OCI-LY7 (cell line): ENCODE data around the gene HAPLN3. TPM values are rescaled to one million over a fixed set of nuclear protein-coding genes. Genes with fewer than 3 reads are reported as not detected.

Experiments
- BruUV-seq: library from RNA; stranded (reverse); fragments of 400-500 nt; replicated peaks from 2 replicates; lab custom pipeline; 2021; lab: Mats Ljungman, UMichigan
- CTCF ChIA-PET: fragments of 300-600 bp; sonication (Branson Sonifier 250); formaldehyde crosslinking; loops from one replicate; lab custom pipeline; 2022; ENCODE audit warnings: antibody characterized with exemption; ENCODE audit not compliant: unreplicated experiment; lab: Charles Lee
- POLR2A ChIA-PET: fragments of 300-600 bp; sonication (Branson Sonifier 250); formaldehyde crosslinking; loops from one replicate; lab custom pipeline; 2022; ENCODE audit warnings: antibody characterized with exemption; lab: Charles Lee
- DNase-seq: peaks from one replicate; pipeline ENCODE4 v3.0.0-alpha.2; 2015; ENCODE audit warnings: low spot score
- H2AFZ ChIP-seq: fragments of 200-600 bp; sonication (generic), shearing (Covaris generic); 2 replicates; pipeline ENCODE4 v1.6.1; 2014; ENCODE audit warnings: mild to moderate bottlenecking, antibody characterized with exemption, low read length, moderate library complexity
- H3K27ac ChIP-seq: fragments of 200-600 bp; sonication (generic); 2 replicates; pipeline ENCODE4 v1.5.1; 2014; ENCODE audit warnings: mixed run types, low read depth, mild to moderate bottlenecking, moderate library complexity, low read length, inconsistent platforms; ENCODE audit not compliant: poor library complexity, severe bottlenecking
- H3K36me3 ChIP-seq: fragments of 200-600 bp; sonication (generic); 2 replicates; pipeline ENCODE4 v1.6.1; 2014; ENCODE audit warnings: mild to moderate bottlenecking, antibody characterized with exemption, low read length, moderate library complexity, mixed read lengths; ENCODE audit not compliant: insufficient read depth
- H3K4me1 ChIP-seq: fragments of 200-600 bp; sonication (generic); 2 replicates; pipeline ENCODE4 v1.5.1; 2014; ENCODE audit warnings: mild to moderate bottlenecking, low read length; ENCODE audit not compliant: insufficient read depth, poor library complexity, severe bottlenecking
- H3K4me2 ChIP-seq: fragments of 200-600 bp; sonication (generic); 2 replicates; pipeline ENCODE4 v1.6.1; 2014; ENCODE audit warnings: mild to moderate bottlenecking, low read length
- H3K4me3 ChIP-seq: fragments of 200-600 bp; sonication (generic); 2 replicates; pipeline ENCODE4 v1.5.1; 2014; ENCODE audit warnings: mild to moderate bottlenecking, low read depth, low read length; ENCODE audit not compliant: poor library complexity, severe bottlenecking
- H3K79me2 ChIP-seq: fragments of 200-600 bp; sonication (generic); 2 replicates; pipeline ENCODE4 v1.6.1; 2016; ENCODE audit warnings: low read depth, mild to moderate bottlenecking, low read length, moderate library complexity, mixed read lengths; ENCODE audit not compliant: insufficient read depth
- H3K9me2 ChIP-seq: fragments of 200-600 bp; sonication (generic); 2 replicates; pipeline ENCODE4 v1.6.1; 2016; ENCODE audit warnings: mild to moderate bottlenecking, low read length, mixed read lengths; ENCODE audit not compliant: insufficient read depth
- H3K9me3 ChIP-seq: fragments of 200-600 bp; sonication (generic); 2 replicates; pipeline ENCODE4 v1.6.1; 2014; ENCODE audit warnings: mild to moderate bottlenecking, mixed run types, low read length, mixed read lengths
- H4K20me1 ChIP-seq: fragments of 200-600 bp; sonication (generic); 2 replicates; pipeline ENCODE4 v1.6.1; 2014; ENCODE audit warnings: mild to moderate bottlenecking, antibody characterized with exemption, low read length, moderate library complexity, mixed read lengths; ENCODE audit not compliant: insufficient read depth
- CTCF ChIP-seq: fragments of 200-600 bp; sonication (generic); conservative IDR thresholded peaks from 2 replicates; pipeline ENCODE4 v1.5.1; 2014; ENCODE audit warnings: mild to moderate bottlenecking, antibody characterized with exemption, low read length, moderate library complexity, mixed read lengths
- EZH2phosphoT487 ChIP-seq: fragments of 200-600 bp; sonication (generic); IDR thresholded peaks from 2 replicates; pipeline ENCODE4 v1.6.1; 2018; ENCODE audit warnings: low read depth, borderline replicate concordance, mild to moderate bottlenecking, mixed run types, antibody characterized with exemption, low read length, moderate library complexity, mixed read lengths
- intact Hi-C: fragments of 100-400 bp; cut with micrococcal nuclease; formaldehyde crosslinking; loops from one replicate; pipeline ENCODE4 v1.10.0; 2022; ENCODE audit not compliant: unreplicated experiment
- total RNA-seq, 2 experiments: library from RNA; depleted of rRNA in 1 of 2; stranded (reverse); fragments of >200 nt in 1 of 2; shearing (Covaris generic) in 1 of 2; gene quantifications; 2 replicates each; pipeline ENCODE4 v1.2.3, GENCODE V29; 2014 to 2022

HAPLN3 gene
- total RNA-seq, 2 experiments from 2014 or later = 0.93 to 0.98 TPM

- Histone ChIP-seq H3K4me2 (no peak overlapping the region), H3K36me3 (no peaks in the 10 kb centered on the region), H2AFZ (no peak overlapping the region), H3K79me2 (no peaks in the 10 kb centered on the region), H3K4me3 (no peak overlapping the region), H3K27ac (no peak overlapping the region), H3K9me2 (no peaks in the 10 kb centered on the region), H3K9me3 (no peaks in the 10 kb centered on the region), H3K4me1 (peaks cover 13% of the 10 kb centered on the region), H4K20me1 (no peaks in the 10 kb centered on the region)
- BruUV-seq = no TSS peak
- TF ChIP-seq EZH2phosphoT487 (no peak), CTCF (no peak)
- DNase-seq = no peak
- CTCF ChIA-PET = no interaction called here
- intact Hi-C loops = loop anchor here (10.0 kb wide), 1 partner anchor 284 kb away; the partner anchor contains the start of gene AEN
- POLR2A ChIA-PET = interaction anchor here (0.6 to 0.8 kb wide), 2 partner anchors 92 to 128 kb away, joined by 3 read pairs; no protein-coding TSS in a partner anchor
These were observed 13.6 kb upstream of the HAPLN3 start for GRCh38 chr15:88908697-88909621.

- Histone ChIP-seq H3K4me2 (no peak overlapping the region), H3K4me1 (peaks cover 7% of the 10 kb centered on the region), H3K4me3 (no peak overlapping the region), H4K20me1 (no peaks in the 10 kb centered on the region), H3K27ac (no peak overlapping the region), H3K9me3 (no peaks in the 10 kb centered on the region), H3K9me2 (no peaks in the 10 kb centered on the region), H3K36me3 (no peaks in the 10 kb centered on the region), H2AFZ (no peak overlapping the region), H3K79me2 (no peaks in the 10 kb centered on the region)
- DNase-seq = no peak
- intact Hi-C loops = loop anchor here (10.0 kb wide), 1 partner anchor 283 kb away; the partner anchor contains the start of gene AEN
- no TSS peak for BruUV-seq
- TF ChIP-seq EZH2phosphoT487 = no peak
- ChIA-PET POLR2A (interaction anchor here (0.6 to 0.8 kb wide), 2 partner anchors 93 to 129 kb away, joined by 3 read pairs; no protein-coding TSS in a partner anchor), CTCF (no interaction called here)
These were observed 12.8 kb upstream of the HAPLN3 start for GRCh38 chr15:88908123-88908522.

GRCh38 chr15:88907111-88907510, 11.8 kb upstream of the HAPLN3 start:
- intact Hi-C loops = loop anchor here (10.0 kb wide), 1 partner anchor 282 kb away; the partner anchor contains the start of gene AEN
- no peaks in the 10 kb centered on the region for H3K9me3 ChIP-seq
- H3K36me3 ChIP-seq = no peaks in the 10 kb centered on the region
- H4K20me1 ChIP-seq = no peaks in the 10 kb centered on the region
- H3K4me1 ChIP-seq = peaks cover 7% of the 10 kb centered on the region
- TF ChIP-seq CTCF = no peak
- no peak for TF ChIP-seq EZH2phosphoT487
- no peaks in the 10 kb centered on the region for H3K9me2 ChIP-seq
- ChIA-PET CTCF (no interaction called here), POLR2A (no interaction called here)
- H3K4me3 ChIP-seq = no peak overlapping the region
- no peak overlapping the region for H2AFZ ChIP-seq
- DNase-seq = no peak
- no TSS peak for BruUV-seq
- no peak overlapping the region for H3K4me2 ChIP-seq
- no peaks in the 10 kb centered on the region for H3K79me2 ChIP-seq
- H3K27ac ChIP-seq = no peak overlapping the region
